Epithelial cell of proximal tubule (primary cell): ENCODE measurements around the gene SUPT3H. TPM values are rescaled to one million over a fixed set of nuclear protein-coding genes. Genes with fewer than 3 reads are reported as not detected.

Experiments used
- DNase-seq: peaks from one replicate; pipeline ENCODE4 v3.0.0-alpha.2; 2011; ENCODE audit warnings: low read depth
- H3K4me3 ChIP-seq: 2 replicates; pipeline ENCODE4 v1.5.1; 2011; ENCODE audit warnings: low read depth, mild to moderate bottlenecking, low read length
- CTCF ChIP-seq: conservative IDR thresholded peaks from 2 replicates; pipeline ENCODE4 v1.5.1; 2012; ENCODE audit warnings: low read depth, mild to moderate bottlenecking, low read length
- total RNA-seq: library from RNA; depleted of rRNA; stranded (reverse); fragments of >200 nt; gene quantifications from 2 replicates; pipeline ENCODE4 v1.2.3, GENCODE V29; 2015

The SUPT3H gene
- total RNA-seq, 1 donor from 2014 or later, result 11.5 TPM

- DNase-seq, result no peak
- peak; percentile 30 for TF ChIP-seq CTCF
These were observed 44.2 kb upstream of the SUPT3H start for GRCh38 chr6:45421709-45422502.

GRCh38 chr6:45420909-45421708, 43.4 kb upstream of the SUPT3H start:
- no peak for DNase-seq
- TF ChIP-seq CTCF, result no peak
- peak overlapping the region; percentile 85 for H3K4me3 ChIP-seq

More at GRCh38 chr6:45421709-45422502, 44.2 kb upstream of the SUPT3H start:
- peak overlapping the region; percentile 85 for H3K4me3 ChIP-seq

- no peak for DNase-seq
- H3K4me3 ChIP-seq, result peak overlapping the region; percentile 85
- TF ChIP-seq CTCF, result no peak
These were observed 42.6 kb upstream of the SUPT3H start for GRCh38 chr6:45420083-45420908.

- TF ChIP-seq CTCF, result peak; percentile 52
- H3K4me3 ChIP-seq, result peak overlapping the region; percentile 85
- DNase-seq, result no peak
These were observed 41.9 kb upstream of the SUPT3H start for GRCh38 chr6:45419571-45420082.

- H3K4me3 ChIP-seq, result no peak overlapping the region
- no peak for DNase-seq
- no peak for TF ChIP-seq CTCF
These were observed 39.7 kb upstream of the SUPT3H start for GRCh38 chr6:45417436-45417835.

GRCh38 chr6:45416700-45417099, 39.0 kb upstream of the SUPT3H start:
- no peak overlapping the region for H3K4me3 ChIP-seq
- DNase-seq, result no peak
- TF ChIP-seq CTCF, result no peak
